ENCODE results near the gene YLPM1.

The YLPM1 gene

DNA sequence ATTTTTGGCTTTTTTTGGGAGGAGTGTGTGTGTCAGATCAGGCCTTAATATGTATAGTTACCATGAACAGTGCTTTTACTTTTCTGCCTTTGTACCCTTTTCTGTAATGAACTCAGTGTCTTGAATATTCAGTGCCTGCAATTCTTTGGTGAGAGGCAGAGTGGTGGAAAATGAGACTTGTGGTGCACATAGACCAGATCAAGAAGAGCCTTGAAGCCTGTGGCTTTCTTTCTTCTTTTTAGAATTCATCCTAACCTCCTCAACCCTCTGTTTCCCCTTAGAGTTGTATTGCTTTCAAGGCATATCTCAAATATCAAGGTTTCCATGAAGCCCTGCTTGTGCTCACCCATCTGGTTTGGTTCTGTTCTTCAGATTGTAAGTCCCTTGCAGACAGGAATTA is 2.6 kb downstream of the YLPM1 start:
- no peak for TF ChIP-seq GATA3 (IDR thresholded peaks at IDR 0.05; ENCODE audit: low read depth, low read length)
- no peak for TF ChIP-seq GATA2 (IDR thresholded peaks at IDR 0.05; ENCODE audit: low read depth, low read length)

DNA sequence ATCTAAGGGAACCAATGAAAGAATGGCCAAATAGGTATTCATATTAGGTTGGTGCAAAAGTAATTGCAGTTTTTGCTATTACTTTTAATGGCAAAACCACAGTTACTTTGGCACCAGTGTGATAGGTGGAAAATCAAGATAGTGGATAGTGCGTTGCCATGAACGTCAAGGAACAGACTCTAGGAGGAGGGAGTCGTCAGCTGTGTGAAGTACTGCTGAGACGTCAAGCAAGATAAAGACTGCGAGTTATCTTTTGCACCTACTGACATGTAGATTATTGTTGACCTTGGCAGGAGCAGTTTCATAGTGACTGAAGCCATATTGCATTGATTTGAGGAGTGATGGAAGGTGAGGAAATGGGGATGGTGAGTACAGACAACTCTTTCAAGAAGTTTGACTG is 8.3 kb downstream of the YLPM1 start:
- no peak for TF ChIP-seq GATA2 (IDR thresholded peaks at IDR 0.05; ENCODE audit: low read depth, low read length)
- TF ChIP-seq GATA3 (IDR thresholded peaks at IDR 0.05; ENCODE audit: low read depth, low read length) = no peak

DNA sequence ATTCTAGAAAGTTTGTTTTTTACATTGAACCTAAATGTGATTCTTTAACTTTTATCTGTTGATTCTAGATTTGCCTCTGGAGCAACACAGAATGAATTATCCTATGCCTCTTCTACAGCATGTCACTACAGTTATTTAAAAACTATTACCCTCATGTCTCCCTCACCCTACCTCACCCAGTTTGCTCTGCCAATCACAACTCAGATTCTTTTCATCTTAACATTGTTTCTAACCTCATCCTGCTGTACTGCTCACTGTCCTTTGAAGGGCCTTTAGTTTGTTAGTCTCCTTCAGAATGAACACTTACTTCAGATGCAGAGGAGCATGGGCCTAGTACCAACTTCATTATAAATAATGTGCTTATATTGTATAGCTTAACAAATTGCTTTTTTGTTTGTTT is 21.5 kb downstream of the YLPM1 start:
- TF ChIP-seq GATA2 (IDR thresholded peaks at IDR 0.05; ENCODE audit: low read depth, low read length) = no peak
- no peak for TF ChIP-seq GATA3 (IDR thresholded peaks at IDR 0.05; ENCODE audit: low read depth, low read length)

DNA sequence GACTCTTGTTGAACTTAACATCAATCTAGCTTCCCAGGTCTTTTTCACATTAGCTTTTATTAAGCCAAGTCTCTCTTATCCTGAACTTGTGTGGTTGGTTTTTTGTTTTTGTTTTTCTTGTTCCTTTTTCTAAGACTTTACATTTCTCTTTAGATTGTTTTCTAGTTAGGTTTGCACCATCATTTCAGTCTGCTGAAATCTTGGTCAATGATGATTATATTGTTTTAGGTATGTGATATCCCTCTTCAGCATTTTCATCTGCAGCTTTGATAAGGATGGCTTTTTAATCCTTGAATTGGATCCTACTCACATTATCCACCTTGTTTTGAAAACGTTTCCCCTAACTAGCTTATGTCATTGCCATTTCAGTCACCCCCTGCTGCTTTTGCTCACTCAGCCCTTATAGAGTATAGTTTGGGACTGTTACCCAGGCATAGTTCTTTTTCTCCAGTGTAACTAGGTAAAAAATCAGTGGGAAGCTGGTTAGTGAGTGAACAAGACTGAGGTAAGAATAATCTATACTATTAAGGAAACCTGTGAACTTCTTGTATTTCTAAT is 22.0 kb downstream of the YLPM1 start:
- TF ChIP-seq GATA3 (IDR thresholded peaks at IDR 0.05; ENCODE audit: low read depth, low read length) = no peak
- TF ChIP-seq GATA2 (IDR thresholded peaks at IDR 0.05; ENCODE audit: low read depth, low read length) = no peak

GRCh38 chr14:74786796-74787315 is 23.7 kb downstream of the YLPM1 start:
- no peak for TF ChIP-seq GATA3 (IDR thresholded peaks at IDR 0.05; ENCODE audit: low read depth, low read length)
- TF ChIP-seq GATA2 (IDR thresholded peaks at IDR 0.05; ENCODE audit: low read depth, low read length) = no peak

GRCh38 chr14:74792249-74793039 is 29.3 kb downstream of the YLPM1 start:
- no peak for TF ChIP-seq GATA2 (IDR thresholded peaks at IDR 0.05; ENCODE audit: low read depth, low read length)
- no peak for TF ChIP-seq GATA3 (IDR thresholded peaks at IDR 0.05; ENCODE audit: low read depth, low read length)

GRCh38 chr14:74793506-74794155 is 30.5 kb downstream of the YLPM1 start:
- TF ChIP-seq GATA3 (IDR thresholded peaks at IDR 0.05; ENCODE audit: low read depth, low read length) (no peak), GATA2 (IDR thresholded peaks at IDR 0.05; ENCODE audit: low read depth, low read length) (no peak)

GRCh38 chr14:74794947-74795346 is 31.8 kb downstream of the YLPM1 start:
- TF ChIP-seq GATA2 (IDR thresholded peaks at IDR 0.05; ENCODE audit: low read depth, low read length) (no peak), GATA3 (IDR thresholded peaks at IDR 0.05; ENCODE audit: low read depth, low read length) (no peak)

DNA sequence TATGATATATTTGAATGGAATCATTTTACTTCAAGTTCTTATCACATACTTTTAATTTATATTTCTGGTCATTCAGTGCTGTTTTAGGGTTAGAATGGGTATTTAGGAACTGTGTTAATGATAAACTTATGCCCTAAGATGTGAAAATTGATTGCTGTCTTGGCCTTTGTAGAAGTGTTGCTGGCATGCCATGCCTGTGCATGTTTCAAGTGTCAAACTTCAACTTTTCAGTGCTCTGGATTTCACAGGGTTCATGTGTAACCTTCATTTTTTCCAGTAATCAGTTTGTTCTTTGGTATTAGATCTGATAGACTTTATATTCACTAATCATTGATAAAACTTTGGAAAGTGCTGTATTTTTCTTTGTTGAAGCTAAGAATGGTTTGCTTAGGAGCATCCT is 36.6 kb downstream of the YLPM1 start:
- TF ChIP-seq GATA3 (IDR thresholded peaks at IDR 0.05; ENCODE audit: low read depth, low read length) (no peak), GATA2 (IDR thresholded peaks at IDR 0.05; ENCODE audit: low read depth, low read length) (no peak)

GRCh38 chr14:74800780-74801179 is 37.7 kb downstream of the YLPM1 start:
- no peak for TF ChIP-seq GATA3 (IDR thresholded peaks at IDR 0.05; ENCODE audit: low read depth, low read length)
- no peak for TF ChIP-seq GATA2 (IDR thresholded peaks at IDR 0.05; ENCODE audit: low read depth, low read length)

GRCh38 chr14:74801396-74801795 is 38.3 kb downstream of the YLPM1 start:
- TF ChIP-seq GATA3 (IDR thresholded peaks at IDR 0.05; ENCODE audit: low read depth, low read length) (no peak), GATA2 (IDR thresholded peaks at IDR 0.05; ENCODE audit: low read depth, low read length) (no peak)

DNA sequence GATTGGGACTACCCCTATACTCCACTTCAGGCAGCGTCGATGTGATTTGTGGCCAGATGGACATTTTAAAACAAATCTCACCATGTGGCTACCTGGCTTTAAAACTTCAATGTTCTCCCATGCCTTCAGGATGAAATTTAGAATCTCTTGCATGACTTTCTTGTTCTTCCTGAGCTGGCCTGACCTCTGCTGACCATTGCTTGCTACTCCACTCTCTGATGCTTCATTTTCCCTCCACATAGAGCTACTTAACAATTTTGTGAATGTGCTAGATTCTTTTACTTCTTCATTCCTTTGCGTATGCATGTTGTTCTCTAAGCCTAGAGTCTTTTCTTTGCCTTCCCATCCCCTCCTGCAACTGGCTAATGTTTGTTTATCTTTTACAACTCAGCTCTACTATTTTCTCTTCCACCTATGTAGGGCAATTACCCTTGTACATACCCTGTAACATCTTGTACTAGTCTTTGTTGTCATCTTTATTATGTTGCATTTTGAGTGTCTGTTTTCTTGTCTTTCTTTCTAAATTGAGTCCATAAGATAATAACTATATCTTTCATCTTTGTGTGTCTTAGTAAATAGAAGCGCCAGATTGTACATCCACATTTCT is 41.2 kb downstream of the YLPM1 start:
- no peak for TF ChIP-seq GATA2 (IDR thresholded peaks at IDR 0.05; ENCODE audit: low read depth, low read length)
- no peak for TF ChIP-seq GATA3 (IDR thresholded peaks at IDR 0.05; ENCODE audit: low read depth, low read length)

GRCh38 chr14:74807853-74808545 is 44.9 kb downstream of the YLPM1 start:
- no peak for TF ChIP-seq GATA3 (IDR thresholded peaks at IDR 0.05; ENCODE audit: low read depth, low read length)
- no peak for TF ChIP-seq GATA2 (IDR thresholded peaks at IDR 0.05; ENCODE audit: low read depth, low read length)

DNA sequence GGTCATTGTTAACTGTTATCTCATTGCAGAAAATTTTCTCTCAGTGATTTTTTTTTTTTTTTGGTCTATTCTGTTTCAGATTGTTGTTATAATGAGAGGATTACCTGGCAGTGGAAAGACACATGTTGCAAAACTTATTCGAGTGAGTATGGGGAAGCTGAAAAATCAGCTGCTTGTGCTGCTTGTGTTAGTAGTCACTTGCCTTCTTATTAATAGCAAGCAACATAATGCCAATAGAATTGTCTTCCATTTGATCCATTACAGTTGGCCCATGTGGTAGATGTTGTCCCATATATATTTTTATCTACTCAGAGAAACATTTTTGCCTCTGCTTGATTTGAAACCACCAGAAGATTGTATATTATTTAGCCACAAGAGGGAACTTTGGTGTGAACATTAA is 53.0 kb downstream of the YLPM1 start:
- TF ChIP-seq GATA3 (IDR thresholded peaks at IDR 0.05; ENCODE audit: low read depth, low read length) = no peak
- TF ChIP-seq GATA2 (IDR thresholded peaks at IDR 0.05; ENCODE audit: low read depth, low read length) = no peak

All from SH-SY5Y (cell line).